ENCODE results near the gene XXYLT1. TPM values are rescaled to one million over a fixed set of nuclear protein-coding genes. Genes with fewer than 3 reads are reported as not detected.

XXYLT1 gene
- total RNA-seq, 4 donors from 2014 or later = 9.7 to 30.1 (median 17.7) TPM

DNA sequence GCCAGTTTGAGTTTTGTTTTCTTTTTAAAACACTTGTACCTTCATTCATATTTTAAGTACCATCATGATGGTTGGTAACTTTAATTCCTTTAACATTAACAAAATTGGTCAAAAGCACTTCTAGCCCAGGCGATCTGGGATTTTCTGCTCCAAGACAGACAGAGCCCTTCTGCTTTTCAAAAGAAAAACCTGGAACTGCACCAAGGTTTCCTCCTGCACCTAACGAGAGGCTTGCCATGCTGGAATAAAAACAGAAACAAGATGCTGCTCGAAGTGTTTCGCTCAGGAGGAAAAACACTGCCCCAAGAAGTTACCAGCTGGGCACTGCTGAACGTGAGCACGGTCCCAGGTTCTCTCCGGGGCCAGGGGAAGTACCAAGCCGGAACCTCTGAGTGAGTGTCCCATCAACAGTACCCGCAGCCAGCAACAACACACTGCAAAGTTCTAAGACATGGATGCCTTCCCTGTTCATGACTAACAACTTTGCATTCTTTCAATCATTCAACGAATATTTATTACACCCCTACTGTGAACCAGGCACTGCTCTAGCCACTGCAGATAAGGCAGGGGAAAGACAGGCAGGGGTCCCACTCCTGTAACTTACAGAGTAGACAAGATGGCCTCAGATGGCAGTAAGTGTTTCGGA, 98.8 kb downstream of the XXYLT1 start:
- no peak overlapping the region for H3K4me3 ChIP-seq (ENCODE audit: low read depth, poor library complexity, severe bottlenecking)
- DNase-seq (ENCODE audit: low spot score in 2 of 2) = peak in 1 of 2 donors; percentile 85
- intact Hi-C loops (cut with DNase I; ENCODE audit: low total_unique reads) = no loop called here
- WGBS, 2 donors = 27 to 40% methylated on average over 11 of the region's 11 CpGs
- TF ChIP-seq, protein P1, sequence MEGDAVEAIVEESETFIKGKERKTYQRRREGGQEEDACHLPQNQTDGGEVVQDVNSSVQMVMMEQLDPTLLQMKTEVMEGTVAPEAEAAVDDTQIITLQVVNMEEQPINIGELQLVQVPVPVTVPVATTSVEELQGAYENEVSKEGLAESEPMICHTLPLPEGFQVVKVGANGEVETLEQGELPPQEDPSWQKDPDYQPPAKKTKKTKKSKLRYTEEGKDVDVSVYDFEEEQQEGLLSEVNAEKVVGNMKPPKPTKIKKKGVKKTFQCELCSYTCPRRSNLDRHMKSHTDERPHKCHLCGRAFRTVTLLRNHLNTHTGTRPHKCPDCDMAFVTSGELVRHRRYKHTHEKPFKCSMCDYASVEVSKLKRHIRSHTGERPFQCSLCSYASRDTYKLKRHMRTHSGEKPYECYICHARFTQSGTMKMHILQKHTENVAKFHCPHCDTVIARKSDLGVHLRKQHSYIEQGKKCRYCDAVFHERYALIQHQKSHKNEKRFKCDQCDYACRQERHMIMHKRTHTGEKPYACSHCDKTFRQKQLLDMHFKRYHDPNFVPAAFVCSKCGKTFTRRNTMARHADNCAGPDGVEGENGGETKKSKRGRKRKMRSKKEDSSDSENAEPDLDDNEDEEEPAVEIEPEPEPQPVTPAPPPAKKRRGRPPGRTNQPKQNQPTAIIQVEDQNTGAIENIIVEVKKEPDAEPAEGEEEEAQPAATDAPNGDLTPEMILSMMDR (IDR thresholded peaks at IDR 0.05) = no peak
- TF ChIP-seq POLR2A (IDR thresholded peaks at IDR 0.05) = no peak

DNA sequence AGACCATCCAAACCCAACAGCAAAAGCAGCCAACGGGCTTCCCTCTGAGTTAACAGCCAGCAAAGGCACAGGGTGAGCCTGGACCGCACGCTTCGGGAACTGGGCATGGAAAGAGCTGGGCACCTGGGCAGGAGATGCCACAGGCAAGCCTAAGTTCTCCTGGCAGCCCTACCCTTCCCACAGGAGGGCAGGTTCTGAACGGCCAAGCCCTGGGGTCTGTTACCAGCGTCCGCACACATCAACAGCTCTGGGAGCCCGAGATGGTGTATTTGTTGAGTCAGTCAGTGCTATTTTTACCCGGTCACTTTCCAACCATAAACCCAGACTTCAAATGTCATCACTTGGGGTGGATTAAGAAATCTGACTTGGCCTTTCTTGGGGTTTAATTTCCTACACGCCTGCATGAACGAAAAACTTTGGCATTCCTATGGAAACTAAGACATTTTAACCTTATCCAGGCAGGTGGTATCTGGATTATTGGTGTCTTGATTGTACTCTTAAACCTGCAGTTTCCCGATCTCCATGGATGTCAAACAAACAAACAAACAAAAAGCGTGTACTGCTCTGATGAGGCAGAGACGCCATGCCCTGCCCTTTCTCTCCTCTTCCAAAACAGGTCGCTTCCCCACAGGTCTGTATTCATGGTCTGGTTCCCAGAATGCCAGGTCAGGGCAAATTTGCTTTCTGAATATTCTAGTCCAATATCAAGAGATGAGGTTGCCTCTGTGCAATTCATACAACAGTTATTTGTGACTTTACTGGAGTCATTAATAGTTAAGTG, 99.7 kb downstream of the XXYLT1 start:
- intact Hi-C loops (cut with DNase I; ENCODE audit: low total_unique reads) = no loop called here
- no peak for TF ChIP-seq POLR2A (IDR thresholded peaks at IDR 0.05)
- no peak overlapping the region for H3K4me3 ChIP-seq (ENCODE audit: low read depth, poor library complexity, severe bottlenecking)
- DNase-seq (ENCODE audit: low spot score in 2 of 2) = peak in 1 of 2 donors; percentile 73
- WGBS, 2 donors = 64 to 70% methylated on average over 15 of the region's 15 CpGs

DNA sequence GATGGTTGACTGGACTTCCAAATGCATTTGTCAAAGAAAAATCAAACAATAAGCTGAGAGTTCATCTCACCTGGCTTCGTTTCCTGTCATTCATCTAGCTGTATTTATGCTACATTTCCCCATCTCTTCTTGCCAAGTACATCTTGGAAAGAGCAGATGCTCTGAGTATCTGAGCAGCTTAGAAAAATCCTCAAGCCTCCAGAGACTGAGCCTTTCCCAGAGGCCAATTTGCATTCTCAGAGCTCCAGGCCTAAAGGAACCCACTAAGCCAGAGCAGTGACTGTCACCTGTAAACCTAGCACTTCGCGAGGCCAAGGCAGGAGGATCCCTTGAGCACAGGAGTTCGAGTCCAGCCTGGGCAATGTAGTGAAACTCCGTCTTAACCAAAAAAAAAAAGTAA, 100.5 kb downstream of the XXYLT1 start:
- peak in 1 of 2 donors; percentile 13 for DNase-seq (ENCODE audit: low spot score in 2 of 2)
- H3K4me3 ChIP-seq (ENCODE audit: low read depth, poor library complexity, severe bottlenecking) = no peak overlapping the region
- intact Hi-C loops (cut with DNase I; ENCODE audit: low total_unique reads) = no loop called here
- WGBS, 2 donors = 89 to 92% methylated on average over 5 of the region's 5 CpGs
- no peak for TF ChIP-seq POLR2A (IDR thresholded peaks at IDR 0.05)
- TF ChIP-seq, protein P1 (IDR thresholded peaks at IDR 0.05) = no peak

- no peak for TF ChIP-seq POLR2A (IDR thresholded peaks at IDR 0.05)
- TF ChIP-seq, protein P1 (IDR thresholded peaks at IDR 0.05) = no peak
- 77 to 93% methylated on average over 18 to 22 of the region's 23 CpGs for WGBS, 2 donors
- DNase-seq (ENCODE audit: low spot score in 2 of 2) = peak in 1 of 2 donors; percentile 46
- intact Hi-C loops (cut with DNase I; ENCODE audit: low total_unique reads) = no loop called here
- H3K4me3 ChIP-seq (ENCODE audit: low read depth, poor library complexity, severe bottlenecking) = no peak overlapping the region
Measured at GRCh38 chr3:195169011-195169649, 101.8 kb downstream of the XXYLT1 start.

DNA sequence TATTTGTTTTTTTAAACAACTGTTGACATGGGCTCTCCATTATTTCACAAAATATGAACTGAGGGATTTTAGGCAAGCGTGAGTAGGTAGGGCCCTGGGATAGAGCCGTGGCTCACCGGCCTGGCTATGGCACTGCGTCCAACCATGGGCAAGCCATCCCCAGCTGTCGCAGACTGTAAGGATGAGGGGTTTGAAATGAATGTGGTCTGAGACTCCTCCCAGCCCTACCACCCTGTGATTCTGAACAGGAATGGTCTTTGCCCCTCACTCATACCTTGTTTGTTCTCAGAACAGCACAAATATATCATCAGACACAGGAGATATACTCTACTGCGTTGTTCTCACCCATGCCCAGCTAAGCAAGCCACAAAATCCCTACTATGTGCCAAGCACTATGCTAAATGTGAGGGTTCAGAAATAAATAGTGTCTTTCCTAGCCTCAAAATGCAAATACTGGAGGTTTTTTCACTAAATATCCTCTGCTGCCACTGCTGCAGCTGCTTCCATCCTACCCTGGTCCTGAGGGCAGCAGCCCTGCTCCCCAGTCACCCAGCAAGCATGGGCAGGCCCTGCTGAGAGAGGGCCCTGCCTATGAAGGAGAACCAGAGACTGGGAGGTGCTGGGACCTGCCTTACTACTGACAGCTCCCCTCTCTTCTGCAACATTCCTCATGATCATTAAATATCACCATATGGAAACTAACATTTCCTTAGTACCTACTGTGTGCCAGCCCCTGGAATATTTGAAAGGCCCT, 102.8 kb downstream of the XXYLT1 start:
- H3K4me3 ChIP-seq (ENCODE audit: low read depth, poor library complexity, severe bottlenecking) = no peak overlapping the region
- TF ChIP-seq POLR2A (IDR thresholded peaks at IDR 0.05) = no peak
- TF ChIP-seq, protein P1 (IDR thresholded peaks at IDR 0.05) = no peak
- DNase-seq (ENCODE audit: low spot score in 2 of 2) = no peak
- intact Hi-C loops (cut with DNase I; ENCODE audit: low total_unique reads) = no loop called here
- WGBS, 2 donors = 85 to 91% methylated on average over 6 of the region's 6 CpGs
